GM12878 (cell line): ENCODE measurements around the gene CYP2U1. TPM values are rescaled to one million over a fixed set of nuclear protein-coding genes. Genes with fewer than 3 reads are reported as not detected.

Source experiments
- CHD4 ChIP-seq: fragments of 200-600 bp; sonication (generic); IDR thresholded peaks from 2 replicates; pipeline ENCODE4 v1.6.1; 2016; ENCODE audit warnings: mild to moderate bottlenecking
- EGR1 ChIP-seq, 2 experiments: IDR thresholded peaks; 1 replicate in 1 of 2; 2 replicates in 1 of 2; pipeline ENCODE4 v1.6.1; 2011 to 2012; ENCODE audit warnings: low read depth in 2 of 2, low read length in 2 of 2, borderline replicate concordance in 1 of 2, mild to moderate bottlenecking in 1 of 2, moderate library complexity in 1 of 2
- ETV6 ChIP-seq, 2 experiments: fragments of 450-650 bp in 1 of 2; IDR thresholded peaks in 1 of 2; conservative IDR thresholded peaks in 1 of 2; 2 replicates each; pipeline ENCODE4 v1.6.1; 2014; ENCODE audit warnings: antibody characterized with exemption in 1 of 2, borderline replicate concordance in 1 of 2, low read depth in 1 of 2, mild to moderate bottlenecking in 1 of 2, moderate library complexity in 1 of 2
- FOS ChIP-seq: IDR thresholded peaks from 3 replicates; pipeline ENCODE4 v1.6.1; 2011; ENCODE audit warnings: borderline replicate concordance; ENCODE audit not compliant: insufficient read length; ENCODE audit errors: extremely low read depth
- HCFC1 ChIP-seq: fragments of 150-350 bp; IDR thresholded peaks from 2 replicates; pipeline ENCODE4 v1.6.1; 2014; ENCODE audit warnings: low read length
- NFXL1 ChIP-seq: fragments of 450-650 bp; IDR thresholded peaks from 2 replicates; pipeline ENCODE4 v1.6.1; 2017; ENCODE audit warnings: antibody characterized with exemption, mild to moderate bottlenecking, borderline replicate concordance
- POLR2A ChIP-seq: IDR thresholded peaks from 2 replicates; pipeline ENCODE4 v1.6.1; 2011; ENCODE audit warnings: low read depth, mild to moderate bottlenecking, low read length
- RB1 ChIP-seq: fragments of 450-650 bp; formaldehyde crosslinking; IDR thresholded peaks from 2 replicates; pipeline ENCODE4 v1.6.1; 2017; ENCODE audit warnings: mild to moderate bottlenecking, borderline replicate concordance
- RCOR1 ChIP-seq: conservative IDR thresholded peaks from 2 replicates; pipeline ENCODE4 v1.6.1; 2012; ENCODE audit warnings: low read depth, low read length, improper control_type of control experiment
- SIX5 ChIP-seq: IDR thresholded peaks from 2 replicates; pipeline ENCODE4 v1.6.1; 2011; ENCODE audit warnings: mild to moderate bottlenecking, low read depth, low read length, moderate library complexity; ENCODE audit not compliant: severe bottlenecking
- SREBF1 ChIP-seq: IDR thresholded peaks from 2 replicates; pipeline ENCODE4 v1.6.1; 2012; ENCODE audit warnings: mild to moderate bottlenecking, low read length
- TCF3 ChIP-seq: IDR thresholded peaks from 2 replicates; pipeline ENCODE4 v1.6.1; 2012; ENCODE audit warnings: low read depth, mild to moderate bottlenecking, low read length, borderline replicate concordance; ENCODE audit not compliant: insufficient read depth
- WRNIP1 ChIP-seq: IDR thresholded peaks from 2 replicates; pipeline ENCODE4 v1.6.1; 2011; ENCODE audit warnings: low read depth, low read length, improper control_type of control experiment, borderline replicate concordance
- polyA plus RNA-seq, 11 experiments: library from polyadenylated mRNA; depleted of rRNA in 4 of 11; unstranded in 6 of 11; stranded (reverse) in 5 of 11; fragments of >200 nt; fragmentation: Nextera tagmentation in 4 of 11; fragmentation: Illumina TruSeq in 1 of 11; extraction: Ambion mirVana in 4 of 11; extraction: Trizol in 1 of 11; gene quantifications; 1 replicate in 1 of 11; 2 replicates in 10 of 11; pipeline versions ENCODE4 v1.2.1 to v1.2.3, GENCODE V29; 2011 to 2016; ENCODE audit warnings: inconsistent platforms in 2 of 11, missing spikeins in 2 of 11, low read depth in 1 of 11
- total RNA-seq, 4 experiments: library from RNA; depleted of rRNA in 3 of 4; stranded (reverse); fragments of >200 nt in 3 of 4; fragmentation: Illumina TruSeq in 1 of 4; extraction: Trizol in 1 of 4; gene quantifications; 2 replicates each; pipeline versions ENCODE4 v1.2.1 to v1.2.3, GENCODE V29; 2013 to 2021
- TF ChIP-seq, protein P1 (sequence below): fragments of 450-650 bp; IDR thresholded peaks from 2 replicates; pipeline ENCODE4 v1.6.1; 2018; ENCODE audit warnings: mild to moderate bottlenecking, low read depth, moderate library complexity; ENCODE audit not compliant: partially characterized antibody
- TF ChIP-seq, protein P2 (sequence below): fragments of 450-650 bp; conservative IDR thresholded peaks from 2 replicates; pipeline ENCODE4 v1.6.1; 2017; ENCODE audit warnings: mild to moderate bottlenecking, moderate library complexity
- TF ChIP-seq, protein P3 (sequence below): fragments of 450-650 bp; formaldehyde crosslinking; IDR thresholded peaks from 2 replicates; pipeline ENCODE4 v1.4.0; 2022; ENCODE audit warnings: mild to moderate bottlenecking, moderate library complexity
- TF ChIP-seq, protein P4 (sequence below): fragments of 450-650 bp; IDR thresholded peaks from 2 replicates; pipeline ENCODE4 v1.6.1; 2016; ENCODE audit warnings: mild to moderate bottlenecking

The CYP2U1 gene
- total and polyA plus RNA-seq, 10 of the 15 experiments (the other 5 are each of a cell fraction or from before 2014, with no cell fraction given): 0.41 to 3.4 (median 2.9) TPM

DNA sequence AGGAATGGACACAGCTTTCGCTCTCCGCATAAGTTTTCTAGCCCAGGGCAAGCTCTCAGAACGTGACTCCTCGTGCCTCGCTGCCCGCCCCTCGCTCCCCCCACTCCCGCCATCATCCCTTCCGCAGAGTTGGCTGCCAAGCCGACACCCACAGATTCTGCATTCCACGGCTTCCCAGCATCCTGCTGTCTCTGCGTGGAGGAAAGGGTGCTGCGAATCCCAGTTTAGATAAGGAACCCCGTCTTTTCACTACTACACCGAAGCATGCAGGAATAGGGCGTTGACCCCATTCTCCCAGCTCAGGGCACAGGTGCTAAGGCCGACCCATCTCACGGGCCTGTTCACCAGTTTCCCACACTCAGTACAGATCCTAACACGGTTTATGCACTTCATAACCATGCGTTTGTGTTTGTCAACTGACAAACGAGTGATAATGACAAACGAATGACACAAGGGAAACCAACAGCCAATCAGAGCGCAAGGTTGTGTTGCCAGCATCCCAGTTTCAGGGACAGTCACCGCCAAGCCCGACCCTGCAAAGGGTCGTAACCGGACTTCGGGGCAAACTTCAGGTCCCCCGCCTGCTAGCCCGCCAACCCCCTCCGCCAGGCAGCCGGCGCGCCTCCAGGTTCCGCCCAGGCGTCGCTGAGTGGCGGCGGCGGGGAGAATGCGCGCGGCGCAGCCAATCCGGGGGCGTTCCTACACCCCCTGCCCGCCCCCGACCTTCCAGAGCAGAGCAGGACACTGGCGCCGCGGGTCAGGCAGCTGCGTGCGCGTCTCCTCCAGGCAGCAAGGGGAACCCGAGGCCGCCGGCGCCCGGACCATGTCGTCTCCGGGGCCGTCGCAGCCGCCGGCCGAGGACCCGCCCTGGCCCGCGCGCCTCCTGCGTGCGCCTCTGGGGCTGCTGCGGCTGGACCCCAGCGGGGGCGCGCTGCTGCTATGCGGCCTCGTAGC is at the start of gene CYP2U1 (continued):
- TF ChIP-seq RB1: 0 out of 2 replicates have a peak, but pooled peaks have one; percentile 62
- TF ChIP-seq SIX5: no peak
- no peak for TF ChIP-seq ETV6 (conservative IDR thresholded peaks at IDR 0.05 in 1 of 2, IDR thresholded peaks at IDR 0.05 in 1 of 2; ENCODE audit: borderline replicate concordance in 1 of 2, low read depth in 1 of 2)
- TF ChIP-seq CHD4: no peak
- peak; percentile 72 for TF ChIP-seq POLR2A
- peak in 1 of 2 experiments; percentile 86; a peak in 2 of 3 replicates for TF ChIP-seq EGR1 (IDR thresholded peaks at IDR 0.05; ENCODE audit: borderline replicate concordance in 1 of 2, low read depth in 2 of 2, low read length in 2 of 2)
- TF ChIP-seq NFXL1: no peak
- no peak for TF ChIP-seq SREBF1
- TF ChIP-seq, protein P1, sequence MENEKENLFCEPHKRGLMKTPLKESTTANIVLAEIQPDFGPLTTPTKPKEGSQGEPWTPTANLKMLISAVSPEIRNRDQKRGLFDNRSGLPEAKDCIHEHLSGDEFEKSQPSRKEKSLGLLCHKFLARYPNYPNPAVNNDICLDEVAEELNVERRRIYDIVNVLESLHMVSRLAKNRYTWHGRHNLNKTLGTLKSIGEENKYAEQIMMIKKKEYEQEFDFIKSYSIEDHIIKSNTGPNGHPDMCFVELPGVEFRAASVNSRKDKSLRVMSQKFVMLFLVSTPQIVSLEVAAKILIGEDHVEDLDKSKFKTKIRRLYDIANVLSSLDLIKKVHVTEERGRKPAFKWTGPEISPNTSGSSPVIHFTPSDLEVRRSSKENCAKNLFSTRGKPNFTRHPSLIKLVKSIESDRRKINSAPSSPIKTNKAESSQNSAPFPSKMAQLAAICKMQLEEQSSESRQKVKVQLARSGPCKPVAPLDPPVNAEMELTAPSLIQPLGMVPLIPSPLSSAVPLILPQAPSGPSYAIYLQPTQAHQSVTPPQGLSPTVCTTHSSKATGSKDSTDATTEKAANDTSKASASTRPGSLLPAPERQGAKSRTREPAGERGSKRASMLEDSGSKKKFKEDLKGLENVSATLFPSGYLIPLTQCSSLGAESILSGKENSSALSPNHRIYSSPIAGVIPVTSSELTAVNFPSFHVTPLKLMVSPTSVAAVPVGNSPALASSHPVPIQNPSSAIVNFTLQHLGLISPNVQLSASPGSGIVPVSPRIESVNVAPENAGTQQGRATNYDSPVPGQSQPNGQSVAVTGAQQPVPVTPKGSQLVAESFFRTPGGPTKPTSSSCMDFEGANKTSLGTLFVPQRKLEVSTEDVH: no peak
- peak; percentile 5 for TF ChIP-seq FOS
- no peak for TF ChIP-seq TCF3
- TF ChIP-seq, protein P2, sequence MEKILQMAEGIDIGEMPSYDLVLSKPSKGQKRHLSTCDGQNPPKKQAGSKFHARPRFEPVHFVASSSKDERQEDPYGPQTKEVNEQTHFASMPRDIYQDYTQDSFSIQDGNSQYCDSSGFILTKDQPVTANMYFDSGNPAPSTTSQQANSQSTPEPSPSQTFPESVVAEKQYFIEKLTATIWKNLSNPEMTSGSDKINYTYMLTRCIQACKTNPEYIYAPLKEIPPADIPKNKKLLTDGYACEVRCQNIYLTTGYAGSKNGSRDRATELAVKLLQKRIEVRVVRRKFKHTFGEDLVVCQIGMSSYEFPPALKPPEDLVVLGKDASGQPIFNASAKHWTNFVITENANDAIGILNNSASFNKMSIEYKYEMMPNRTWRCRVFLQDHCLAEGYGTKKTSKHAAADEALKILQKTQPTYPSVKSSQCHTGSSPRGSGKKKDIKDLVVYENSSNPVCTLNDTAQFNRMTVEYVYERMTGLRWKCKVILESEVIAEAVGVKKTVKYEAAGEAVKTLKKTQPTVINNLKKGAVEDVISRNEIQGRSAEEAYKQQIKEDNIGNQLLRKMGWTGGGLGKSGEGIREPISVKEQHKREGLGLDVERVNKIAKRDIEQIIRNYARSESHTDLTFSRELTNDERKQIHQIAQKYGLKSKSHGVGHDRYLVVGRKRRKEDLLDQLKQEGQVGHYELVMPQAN: no peak
- TF ChIP-seq HCFC1: no peak
- TF ChIP-seq, protein P3, sequence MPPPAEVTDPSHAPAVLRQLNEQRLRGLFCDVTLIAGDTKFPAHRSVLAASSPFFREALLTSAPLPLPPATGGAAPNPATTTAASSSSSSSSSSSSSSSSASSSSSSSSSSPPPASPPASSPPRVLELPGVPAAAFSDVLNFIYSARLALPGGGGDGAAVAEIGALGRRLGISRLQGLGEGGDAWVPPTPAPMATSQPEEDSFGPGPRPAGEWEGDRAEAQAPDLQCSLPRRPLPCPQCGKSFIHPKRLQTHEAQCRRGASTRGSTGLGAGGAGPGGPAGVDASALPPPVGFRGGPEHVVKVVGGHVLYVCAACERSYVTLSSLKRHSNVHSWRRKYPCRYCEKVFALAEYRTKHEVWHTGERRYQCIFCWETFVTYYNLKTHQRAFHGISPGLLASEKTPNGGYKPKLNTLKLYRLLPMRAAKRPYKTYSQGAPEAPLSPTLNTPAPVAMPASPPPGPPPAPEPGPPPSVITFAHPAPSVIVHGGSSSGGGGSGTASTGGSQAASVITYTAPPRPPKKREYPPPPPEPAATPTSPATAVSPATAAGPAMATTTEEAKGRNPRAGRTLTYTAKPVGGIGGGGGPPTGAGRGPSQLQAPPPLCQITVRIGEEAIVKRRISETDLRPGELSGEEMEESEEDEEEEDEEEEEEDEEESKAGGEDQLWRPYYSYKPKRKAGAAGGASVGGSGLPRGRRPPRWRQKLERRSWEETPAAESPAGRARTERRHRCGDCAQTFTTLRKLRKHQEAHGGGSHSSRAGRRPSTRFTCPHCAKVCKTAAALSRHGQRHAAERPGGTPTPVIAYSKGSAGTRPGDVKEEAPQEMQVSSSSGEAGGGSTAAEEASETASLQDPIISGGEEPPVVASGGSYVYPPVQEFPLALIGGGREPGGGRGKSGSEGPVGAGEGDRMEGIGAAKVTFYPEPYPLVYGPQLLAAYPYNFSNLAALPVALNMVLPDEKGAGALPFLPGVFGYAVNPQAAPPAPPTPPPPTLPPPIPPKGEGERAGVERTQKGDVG: no peak
- no peak for TF ChIP-seq WRNIP1
- TF ChIP-seq, protein P4, sequence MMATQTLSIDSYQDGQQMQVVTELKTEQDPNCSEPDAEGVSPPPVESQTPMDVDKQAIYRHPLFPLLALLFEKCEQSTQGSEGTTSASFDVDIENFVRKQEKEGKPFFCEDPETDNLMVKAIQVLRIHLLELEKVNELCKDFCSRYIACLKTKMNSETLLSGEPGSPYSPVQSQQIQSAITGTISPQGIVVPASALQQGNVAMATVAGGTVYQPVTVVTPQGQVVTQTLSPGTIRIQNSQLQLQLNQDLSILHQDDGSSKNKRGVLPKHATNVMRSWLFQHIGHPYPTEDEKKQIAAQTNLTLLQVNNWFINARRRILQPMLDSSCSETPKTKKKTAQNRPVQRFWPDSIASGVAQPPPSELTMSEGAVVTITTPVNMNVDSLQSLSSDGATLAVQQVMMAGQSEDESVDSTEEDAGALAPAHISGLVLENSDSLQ: peak; percentile 88
- no peak for TF ChIP-seq RCOR1
